Left cardiac atrium (tissue), 4 donors: ENCODE measurements around the gene SPACA6. TPM values are rescaled to one million over a fixed set of nuclear protein-coding genes. Genes with fewer than 3 reads are reported as not detected.
"Not testable (repeated sequence)": the region's sequence is repeated elsewhere in the genome, so short reads cannot be mapped to it uniquely, and the experiment has no call there.

Experiments
- ATAC-seq, 2 donors: fragments of 200-7000 bp; cut with Tn5 transposase; one replicate each; pipeline ENCODE4 v1.9.1; 2020; ENCODE audit warnings: mild to moderate bottlenecking in 2 of 2, moderate library complexity in 2 of 2
- DNase-seq: peaks from one replicate; pipeline ENCODE4 v3.0.0-alpha.2; 2020
- intact Hi-C, 2 donors: fragments of 100-400 bp; cut with DNase I; formaldehyde crosslinking; loops; one replicate each; pipeline versions ENCODE4 v1.14.1 to v1.15.1; 2022 to 2023
- total RNA-seq, 2 donors: library from RNA; stranded (reverse); fragmentation: NEBNext Ultra II Directional; extraction: Animal tissue kit (Norgen Biotek cat#: 25700); gene quantifications; one replicate each; pipeline ENCODE4 v1.2.1, GENCODE V29; 2021
- donor health status: DM: no; HTN: yes; CAD: no.
- donor health status: DM: no; HTN: yes; CAD: no; lungs with severe emphysema.
- donor health status: DM: yes; HTN: yes; CAD: no.
- donor health status: Dilated cardiomyopathy.

The SPACA6 gene
- total RNA-seq, 2 donors from 2014 or later, result 11.7 to 17.1 TPM

DNA sequence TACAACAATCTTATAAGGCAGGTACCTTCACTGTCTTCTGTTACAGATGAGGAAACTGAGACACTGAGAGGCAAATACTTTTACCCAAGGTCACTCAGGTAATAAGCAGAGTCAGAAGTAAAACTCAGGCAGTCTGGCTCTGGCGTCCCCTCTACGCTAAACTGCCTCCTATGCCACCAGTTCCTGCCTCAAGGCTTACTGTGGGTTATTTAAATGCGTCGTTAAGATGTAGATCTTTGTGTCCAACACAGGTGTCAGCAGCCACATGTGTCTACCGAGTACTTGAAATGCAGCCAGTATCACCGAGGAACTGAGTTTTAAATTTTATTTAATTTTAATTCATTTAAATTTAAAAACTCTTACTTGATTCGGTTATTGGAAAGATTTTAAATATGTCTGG is 28.8 kb downstream of the SPACA6 start:
- intact Hi-C loops, result no loop called here
- no peak for DNase-seq

DNA sequence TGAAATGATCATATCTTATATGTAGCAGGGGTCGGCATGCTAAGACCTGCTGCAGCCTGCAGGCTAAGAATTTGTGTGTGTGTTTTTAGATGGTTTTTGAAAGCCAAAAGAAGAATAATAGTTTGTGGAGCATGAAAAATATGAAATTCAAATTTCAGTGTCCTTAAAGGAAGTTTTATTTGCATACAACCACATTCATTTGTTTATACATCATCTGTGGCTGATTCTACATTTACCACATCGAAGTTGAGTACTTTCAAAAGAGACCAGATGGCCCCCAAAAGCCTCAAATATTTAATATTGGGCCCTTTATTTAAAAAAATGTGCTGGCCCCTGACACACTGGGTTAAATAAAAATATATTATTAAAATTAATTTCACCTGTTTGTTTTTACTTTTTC is 29.4 kb downstream of the SPACA6 start:
- DNase-seq (no peak), ATAC-seq (no peak)
- intact Hi-C loops, result no loop called here

More for the DNA sequence above, 28.8 kb downstream of the SPACA6 start:
- no peak for ATAC-seq

DNA sequence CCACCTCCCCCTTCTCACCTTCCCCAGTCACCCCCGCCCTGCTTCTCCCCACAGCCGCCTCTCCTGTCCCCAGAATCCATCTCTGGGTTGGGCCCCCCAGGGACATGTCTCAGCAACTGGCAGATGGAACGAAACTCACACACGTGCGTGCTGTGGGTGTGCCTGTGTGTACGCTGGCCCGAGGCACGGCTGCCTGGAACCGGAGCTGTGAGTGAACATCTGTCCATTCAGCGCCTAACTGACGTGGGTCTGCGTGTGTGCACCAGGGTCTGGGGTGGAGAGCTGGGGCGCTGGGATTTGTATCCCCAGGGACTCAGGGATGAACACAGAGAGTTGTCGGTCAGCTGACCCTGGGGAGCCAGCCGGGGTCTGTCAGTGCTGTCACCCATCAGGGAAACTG is 31.4 kb downstream of the SPACA6 start:
- ATAC-seq (peak in 1 of 2 donors; percentile 23), DNase-seq (peak; percentile 65)
- intact Hi-C loops, result no loop called here

DNA sequence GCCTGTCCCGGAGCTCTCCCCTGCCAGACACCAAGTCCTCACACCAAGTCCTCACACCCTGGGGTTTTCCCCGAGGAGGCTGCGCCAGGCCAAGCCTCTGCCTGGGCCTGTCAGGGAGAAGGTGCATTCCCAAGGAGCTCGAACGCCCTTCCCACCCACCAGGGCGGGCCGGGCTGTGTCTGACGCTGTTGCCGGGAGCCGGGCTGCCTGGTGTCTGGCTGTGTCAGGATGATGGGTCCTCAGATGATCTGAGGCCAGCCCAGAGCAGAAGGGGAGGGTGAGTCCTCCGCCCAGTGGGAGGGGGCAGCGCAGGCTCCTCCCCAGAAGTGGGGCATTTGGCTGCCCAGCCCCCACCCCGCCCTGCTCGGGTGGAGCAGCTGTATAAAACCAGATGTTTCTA is 32.9 kb downstream of the SPACA6 start:
- DNase-seq (peak; percentile 75), ATAC-seq (peak; percentile 69 to 82)
- intact Hi-C loops, result no loop called here

DNA sequence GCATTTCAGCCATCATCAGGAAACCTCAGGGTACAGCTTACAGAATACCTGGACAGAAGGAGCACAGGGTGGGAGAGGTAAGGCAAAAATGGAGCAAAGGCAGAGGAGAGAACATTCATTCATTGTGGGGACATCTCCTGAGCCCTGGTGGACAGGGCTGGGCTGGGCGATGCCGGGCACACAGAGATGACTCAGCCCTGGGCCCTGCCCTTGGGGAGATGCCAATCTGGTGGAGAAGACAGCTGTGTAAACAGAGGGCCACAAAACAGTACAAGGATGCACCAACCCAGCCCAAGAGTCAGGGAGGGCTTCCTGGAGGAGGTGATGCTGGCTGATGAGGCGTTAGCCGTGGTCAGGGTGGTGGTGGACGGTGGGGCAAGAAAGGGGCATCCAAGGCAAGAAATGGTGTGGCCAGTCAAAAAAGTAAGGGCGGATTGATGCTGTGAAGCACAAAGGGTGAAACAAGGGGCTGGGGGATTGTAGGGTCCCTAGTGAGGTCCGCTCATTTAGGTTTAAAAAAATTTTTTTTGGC is 34.3 kb downstream of the SPACA6 start:
- intact Hi-C loops, result no loop called here
- DNase-seq (no peak), ATAC-seq (peak in 1 of 2 donors; percentile 5)

DNA sequence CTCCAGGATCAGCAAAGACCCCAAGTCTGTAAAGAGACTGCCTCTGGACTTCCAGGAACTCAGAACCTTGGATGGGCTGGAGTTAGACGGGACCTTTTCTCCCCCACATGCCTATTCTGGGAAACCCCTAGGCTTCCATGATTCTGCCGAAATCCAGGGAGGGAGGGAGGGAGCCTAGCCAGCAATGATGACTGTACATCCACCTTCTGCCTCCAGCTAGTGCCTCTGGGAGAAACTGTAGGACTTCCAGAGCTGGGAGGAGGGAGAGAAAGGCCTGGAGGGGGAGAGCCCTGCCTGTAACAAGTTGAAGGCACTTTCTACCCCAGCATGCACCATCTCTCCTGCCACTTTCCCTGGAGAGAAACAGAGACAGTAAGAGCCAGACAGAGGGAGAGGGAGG is 36.7 kb downstream of the SPACA6 start:
- DNase-seq, result no peak
- ATAC-seq, result peak; percentile 42 to 48
- intact Hi-C loops, result no loop called here

DNA sequence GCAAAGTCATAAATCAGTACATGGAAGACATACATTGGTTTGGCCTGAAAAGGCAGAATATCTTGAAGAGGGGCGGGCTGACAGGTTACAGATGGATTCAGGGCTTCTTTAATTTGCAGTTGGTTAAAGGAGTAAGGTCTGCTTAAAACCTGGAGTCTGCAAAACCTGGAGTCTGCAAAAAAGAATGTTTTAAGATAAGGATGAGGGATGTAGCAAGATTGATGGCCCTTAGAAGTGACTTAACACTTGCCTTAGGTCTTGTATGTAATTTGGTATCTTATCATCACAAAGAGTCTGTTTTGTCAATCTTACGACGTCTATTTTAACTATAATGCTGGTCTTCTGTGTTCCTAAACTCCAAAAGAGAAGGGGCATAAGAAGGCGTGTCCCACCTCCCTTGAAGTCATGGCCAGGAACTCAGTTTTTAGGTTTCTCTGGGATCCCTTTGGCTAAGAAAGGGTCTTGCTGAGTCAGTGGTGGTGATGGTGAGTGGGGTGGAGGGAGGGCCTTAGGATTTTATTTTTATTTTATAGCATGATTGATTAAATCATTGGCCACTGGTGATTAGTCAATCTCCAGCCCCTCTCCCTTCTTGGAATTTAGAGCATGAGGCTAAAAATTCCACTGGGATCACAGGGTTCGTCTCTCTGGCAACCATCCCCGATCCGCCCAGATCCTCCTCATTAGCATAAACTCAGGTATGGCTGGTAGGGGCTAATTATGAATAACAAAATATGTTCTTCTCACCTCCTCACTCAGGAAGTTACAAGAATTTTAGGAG is 40.8 kb downstream of the SPACA6 start:
- intact Hi-C loops, result no loop called here
- DNase-seq, result no peak
- ATAC-seq, result no peak

DNA sequence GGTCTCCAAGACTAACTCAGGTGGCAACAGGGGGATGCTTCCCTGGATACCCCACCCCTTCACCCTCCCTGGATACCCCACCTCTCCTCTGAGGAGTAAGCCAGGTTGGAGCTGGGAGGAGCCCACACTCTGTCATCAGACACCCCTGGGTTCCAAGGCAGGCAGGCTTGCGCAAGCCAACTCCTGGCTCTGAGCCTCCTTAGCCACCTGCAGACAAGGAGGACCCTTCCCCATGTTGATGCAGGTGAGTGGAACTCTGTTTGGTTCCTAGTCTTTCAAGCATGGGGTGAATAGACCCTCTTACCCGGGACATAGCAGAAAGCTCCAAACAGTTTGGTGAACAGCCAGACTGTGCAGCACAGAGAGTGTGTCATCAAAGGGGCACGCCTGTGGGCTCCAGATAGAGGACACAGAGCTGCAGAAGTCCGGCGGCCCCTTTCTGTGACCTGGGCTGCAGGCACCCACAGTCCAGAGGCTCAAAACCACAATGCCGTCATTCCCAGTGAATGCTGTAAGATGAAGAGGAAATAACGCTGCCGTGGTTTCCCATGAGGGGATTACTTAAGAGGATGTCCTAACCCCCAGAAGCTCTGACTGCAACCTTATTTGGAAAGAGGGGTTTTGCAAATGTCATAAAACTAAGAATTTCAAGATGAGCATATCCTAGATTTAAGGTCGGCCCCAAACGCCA is 42.8 kb downstream of the SPACA6 start:
- intact Hi-C loops, result no loop called here
- peak; percentile 61 to 74 for ATAC-seq
- peak; percentile 68 for DNase-seq

DNA sequence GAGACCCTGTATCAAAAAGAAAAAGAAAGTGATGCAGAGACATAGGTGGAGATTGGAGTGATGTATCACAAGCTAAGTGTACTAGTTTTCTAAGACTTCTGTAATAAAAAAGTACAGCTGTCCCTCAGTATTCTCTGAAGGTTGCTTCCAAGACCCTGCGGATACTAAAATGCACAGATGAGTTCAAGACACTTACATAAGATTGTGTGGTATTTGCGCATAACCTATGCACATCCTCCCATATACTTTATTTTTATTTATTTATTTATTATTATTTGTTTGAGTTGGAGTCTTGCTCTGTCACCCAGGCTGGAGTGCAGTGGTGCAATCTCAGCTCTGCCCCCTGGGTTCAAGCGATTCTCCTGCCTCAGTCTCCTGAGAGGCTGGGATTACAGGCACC is 44.3 kb downstream of the SPACA6 start:
- DNase-seq (no peak), ATAC-seq (no peak)
- intact Hi-C loops, result no loop called here

DNA sequence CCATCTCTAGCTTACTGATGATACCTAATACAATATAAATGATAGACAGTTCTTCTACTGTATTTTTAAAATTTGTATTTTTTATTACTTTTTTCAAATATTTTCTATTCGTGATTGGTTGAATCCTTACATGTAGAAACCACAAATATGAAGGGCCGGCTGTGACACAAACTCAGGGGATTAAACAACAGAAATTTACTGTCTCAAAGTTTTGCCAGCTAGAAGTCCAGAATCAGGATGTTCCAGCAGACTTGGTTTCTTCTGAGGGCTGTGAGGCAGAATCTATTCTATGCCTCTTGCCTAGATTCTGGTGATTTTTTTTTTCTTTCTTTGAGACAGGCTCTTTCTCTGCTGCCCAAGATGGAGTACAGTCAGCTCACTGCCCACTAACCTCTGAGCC is 44.8 kb downstream of the SPACA6 start:
- DNase-seq (no peak), ATAC-seq (no peak)
- intact Hi-C loops, result no loop called here

DNA sequence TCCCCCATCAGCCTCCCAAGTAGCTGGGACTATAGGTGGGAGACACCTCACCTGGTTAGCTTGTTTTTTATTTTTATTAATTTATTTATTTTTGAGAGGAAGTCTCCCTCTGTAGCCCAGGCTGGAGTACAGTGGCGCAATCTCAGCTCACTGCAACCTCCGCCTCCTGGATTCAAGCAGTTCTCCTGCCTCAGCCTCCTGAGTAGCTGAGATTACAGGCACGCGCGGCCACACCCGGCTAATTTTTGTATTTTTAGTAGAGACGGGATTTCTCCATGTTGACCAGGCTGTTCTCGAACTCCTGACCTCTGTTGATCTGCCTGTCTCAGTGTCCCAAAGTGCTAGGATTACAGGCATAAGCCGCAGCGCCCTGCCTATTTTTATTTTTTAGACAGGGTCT is 45.4 kb downstream of the SPACA6 start:
- ATAC-seq, DNase-seq, intact Hi-C loops: not testable (repeated sequence)

DNA sequence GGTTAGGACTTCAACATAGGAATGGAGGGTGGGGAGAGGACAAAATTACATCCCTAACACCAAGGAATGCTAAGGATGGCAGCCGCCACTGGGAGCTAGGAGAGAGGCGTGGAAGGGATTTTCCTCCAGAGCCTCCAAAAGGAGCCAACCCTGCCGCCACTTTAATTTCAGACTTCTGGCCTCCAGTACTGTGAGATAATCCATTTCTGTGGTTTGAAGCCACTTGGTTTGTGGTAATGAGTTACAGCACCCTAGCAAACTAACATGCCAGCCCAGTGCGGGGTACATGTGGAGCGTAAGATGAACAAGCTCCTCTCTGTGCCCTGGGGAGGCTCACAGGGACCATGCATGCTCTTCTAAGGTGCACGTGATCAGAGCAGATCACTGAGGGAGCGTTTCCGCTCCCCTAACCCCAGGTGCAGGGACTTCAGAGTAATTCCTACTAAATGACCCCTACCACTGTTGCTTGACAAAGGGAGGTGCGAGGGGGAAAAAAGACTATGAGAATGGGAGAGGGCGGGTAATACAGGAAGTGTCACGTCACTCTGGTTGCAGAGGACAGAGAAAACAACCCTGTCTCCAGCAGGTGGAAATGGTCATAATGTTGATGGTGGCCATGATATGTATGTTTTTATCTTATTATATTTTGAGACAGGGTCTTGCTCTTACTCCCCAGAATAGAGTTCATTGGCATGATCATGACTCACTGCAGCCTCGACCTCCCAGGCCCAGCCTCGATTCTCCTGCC is 46.5 kb downstream of the SPACA6 start:
- intact Hi-C loops, result no loop called here
- ATAC-seq, result no peak
- no peak for DNase-seq

DNA sequence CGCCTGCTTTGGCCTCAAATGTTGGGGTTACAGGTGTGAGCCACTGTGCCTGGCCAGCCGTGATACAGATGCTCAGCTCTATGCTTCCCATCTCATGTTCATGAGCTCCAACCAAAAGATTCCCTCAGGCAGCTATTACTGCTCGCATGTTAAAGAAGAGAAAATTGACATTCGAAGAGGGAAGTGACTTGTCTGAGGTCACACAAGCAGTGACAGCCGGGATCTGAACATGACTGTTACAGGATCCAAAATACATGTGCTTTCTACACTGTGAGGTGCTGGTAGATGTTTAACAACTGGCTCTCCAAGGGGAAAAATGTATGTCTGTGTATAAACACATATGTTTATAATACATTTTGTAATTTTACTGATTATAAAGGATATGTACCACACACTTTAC is 47.2 kb downstream of the SPACA6 start:
- no peak for DNase-seq
- intact Hi-C loops, result no loop called here
- ATAC-seq, result no peak

DNA sequence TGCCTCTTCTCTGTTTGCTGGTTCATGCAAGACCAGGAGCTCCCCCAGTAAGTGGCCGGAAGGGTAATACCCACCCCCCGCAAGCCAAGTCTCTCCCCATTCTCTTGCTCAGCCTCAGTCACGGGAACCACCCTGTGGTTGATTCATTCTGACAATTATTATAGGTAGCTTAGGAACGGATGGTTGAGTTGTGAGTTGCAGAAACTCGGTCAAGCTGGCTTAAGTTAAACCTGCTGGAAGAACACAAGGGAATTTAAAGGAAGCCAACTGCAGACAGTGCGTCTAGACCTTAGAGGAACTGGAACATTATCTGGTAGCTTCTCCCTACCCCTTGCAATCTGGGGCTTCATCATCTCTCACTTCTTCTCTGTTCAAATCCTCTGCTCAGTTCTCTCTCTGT is 49.7 kb downstream of the SPACA6 start:
- no peak for DNase-seq

DNA sequence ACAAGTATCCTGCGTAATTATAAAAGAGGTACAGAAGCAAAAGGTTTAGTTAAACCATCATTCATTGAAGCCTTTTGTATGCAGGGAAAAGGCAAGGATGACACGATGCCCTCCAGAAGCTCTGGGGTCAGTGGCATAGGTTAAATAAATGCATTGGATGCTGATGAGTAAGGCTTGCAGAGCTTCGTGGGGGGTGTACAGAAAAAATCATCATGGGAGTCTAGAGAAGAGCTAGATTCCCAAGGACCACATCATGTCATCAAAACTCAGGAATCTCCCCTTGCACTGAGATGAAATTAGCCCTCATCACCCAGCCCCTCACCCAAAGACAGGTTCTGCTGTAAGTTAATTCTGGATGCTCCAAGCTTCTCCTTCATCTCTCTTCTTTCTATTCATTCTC is 50.3 kb downstream of the SPACA6 start:
- ATAC-seq (no peak), DNase-seq (no peak)
- intact Hi-C loops, result no loop called here

More for the DNA sequence above, 49.7 kb downstream of the SPACA6 start:
- intact Hi-C loops, result no loop called here
- ATAC-seq, result no peak

DNA sequence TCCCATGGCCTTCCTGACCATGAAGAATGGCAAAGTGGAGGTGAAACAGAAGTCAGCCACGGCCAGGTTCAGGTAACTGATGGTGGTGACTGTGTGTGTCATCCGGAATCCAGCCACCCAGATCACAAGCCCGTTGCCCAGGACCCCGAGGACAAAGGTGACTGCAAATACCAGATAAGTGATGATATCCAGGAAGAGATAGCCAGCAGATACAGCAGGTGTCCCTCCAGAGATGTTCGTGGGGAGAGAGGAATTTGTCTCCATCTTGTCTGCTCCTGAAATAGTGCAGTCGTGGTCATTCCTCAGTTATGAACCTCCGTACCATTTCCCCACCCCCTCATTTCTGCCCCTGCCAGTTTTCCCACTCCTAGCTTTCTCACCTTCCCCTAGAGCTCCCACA is 53.6 kb downstream of the SPACA6 start:
- DNase-seq (no peak), ATAC-seq (no peak)
- intact Hi-C loops, result no loop called here

DNA sequence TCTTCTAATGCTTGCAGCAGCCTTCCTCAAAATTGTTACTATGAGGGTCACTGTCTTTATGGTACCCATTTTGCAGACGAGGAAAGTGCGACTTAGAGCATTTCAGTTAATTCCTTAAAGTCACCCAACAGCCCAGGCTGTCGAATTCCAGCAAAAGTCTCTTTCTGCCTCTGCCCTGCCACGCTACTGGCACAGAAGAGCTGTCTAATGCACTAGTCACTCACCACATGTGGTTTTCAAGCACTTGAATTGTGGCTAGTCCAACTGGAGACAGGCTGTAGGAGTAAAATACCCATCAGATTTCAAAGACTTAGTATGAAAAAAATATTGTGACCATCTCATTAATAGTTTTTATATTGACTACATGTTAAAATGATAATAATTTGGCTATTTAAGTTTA is 56.8 kb downstream of the SPACA6 start:
- DNase-seq (no peak), ATAC-seq (no peak)
- intact Hi-C loops, result no loop called here

DNA sequence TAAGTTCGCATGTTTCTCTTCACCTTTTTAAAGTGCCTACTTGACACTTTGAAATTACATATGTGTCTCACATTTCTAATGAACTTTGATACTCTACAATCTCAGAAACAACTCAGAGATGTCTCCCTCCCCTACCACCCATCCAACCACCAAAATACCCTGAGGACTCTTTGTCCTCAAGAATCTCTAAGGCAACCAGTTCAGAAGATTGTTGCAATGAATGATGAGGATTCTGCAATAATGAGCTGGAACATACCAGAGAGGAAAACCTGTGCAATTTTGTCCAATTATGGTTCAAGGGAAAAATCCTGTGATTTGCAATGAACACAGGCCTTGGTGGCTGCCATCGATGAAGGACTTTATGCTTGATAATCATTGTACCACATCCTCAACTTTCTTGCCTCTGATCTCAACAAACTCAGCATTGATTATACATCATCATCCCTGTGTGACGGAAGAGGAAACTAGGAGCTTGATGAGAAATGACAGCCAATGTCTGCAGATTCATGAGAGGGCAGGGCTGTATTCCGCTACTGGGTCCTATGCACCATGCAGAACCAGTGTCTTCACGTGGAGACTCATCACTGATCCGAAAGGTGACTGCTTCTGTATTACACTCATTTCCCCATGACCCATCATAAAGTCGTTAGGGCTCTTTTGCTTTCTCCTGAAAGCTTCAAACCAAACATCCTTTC is 57.4 kb downstream of the SPACA6 start:
- DNase-seq (no peak), ATAC-seq (no peak)
- intact Hi-C loops, result no loop called here

DNA sequence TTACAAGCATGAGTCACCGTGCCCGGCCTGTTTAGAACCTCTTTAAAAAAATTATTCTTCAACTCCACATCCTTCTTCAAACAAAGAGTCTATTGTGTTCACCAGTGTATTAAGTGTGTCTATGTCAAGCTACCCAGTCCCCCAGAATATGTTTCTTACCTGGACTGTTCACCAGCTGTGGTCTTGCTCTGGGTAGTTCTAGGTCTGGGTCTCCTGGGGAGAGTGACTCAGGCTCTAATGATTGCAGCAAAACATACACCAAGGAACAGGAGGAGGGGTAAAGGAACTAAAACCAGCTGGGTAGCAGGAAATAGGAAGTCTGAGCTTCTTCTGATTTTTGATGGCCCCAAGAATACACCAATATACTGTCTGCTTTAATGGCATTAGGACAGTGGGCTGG is 58.5 kb downstream of the SPACA6 start, which contains the start of gene FPR1:
TSS of gene FPR1 (minus strand) at position 224 of the 400 bp plus-strand sequence. CDS start 4,884 bp downstream, outside the sequence.
- intact Hi-C loops, result no loop called here
- ATAC-seq (peak; percentile 47 to 77), DNase-seq (no peak)
